K562 (cell line): ENCODE measurements around the gene NOSIP.

Source experiments
- ARNT ChIP-seq, 2 experiments: fragments of 450-650 bp; IDR thresholded peaks; 2 replicates each; pipeline ENCODE4 v1.6.1; 2016; ENCODE audit warnings: mild to moderate bottlenecking in 1 of 2
- ZBED1 ChIP-seq: IDR thresholded peaks from 2 replicates; pipeline ENCODE4 v1.6.1; 2014
- ZNF766 ChIP-seq: fragments of 200-800 bp; sonication (Bioruptor generic); conservative IDR thresholded peaks from 2 replicates; pipeline ENCODE4 v1.6.1; 2016; ENCODE audit warnings: missing genetic modification characterization, missing compliant biosample characterization

- TF ChIP-seq ARNT (IDR thresholded peaks at IDR 0.05) (no peak), ZNF766 (CRISPR knock-in tag) (no peak), ZBED1 (no peak)
These were observed 36.2 kb upstream of the NOSIP start for GRCh38 chr19:49616532-49616931.
